Type B pancreatic cell (in vitro differentiated cells): ENCODE measurements around the gene SDK2. TPM values are rescaled to one million over a fixed set of nuclear protein-coding genes. Genes with fewer than 3 reads are reported as not detected.

Source experiments
- DNase-seq: peaks from one replicate; pipeline ENCODE4 v3.0.0; 2021; ENCODE audit warnings: mixed read lengths; ENCODE audit not compliant: unreplicated experiment; ENCODE audit errors: extremely low spot score
- H3K27ac Mint-ChIP-seq: 2 replicates; pipeline ENCODE4 v1.8.0; 2021; ENCODE audit warnings: mild to moderate bottlenecking, mixed read lengths
- H3K27me3 Mint-ChIP-seq: 2 replicates; pipeline ENCODE4 v1.8.0; 2021; ENCODE audit warnings: mixed read lengths
- H3K36me3 Mint-ChIP-seq: 2 replicates; pipeline ENCODE4 v1.8.0; 2021; ENCODE audit warnings: mixed read lengths
- H3K4me1 Mint-ChIP-seq: one replicate; pipeline ENCODE4 v1.8.0; 2021; ENCODE audit warnings: mixed read lengths; ENCODE audit not compliant: unreplicated experiment
- H3K4me3 Mint-ChIP-seq: 2 replicates; pipeline ENCODE4 v1.8.0; 2021; ENCODE audit warnings: mild to moderate bottlenecking, mixed read lengths
- H3K9me3 Mint-ChIP-seq: 2 replicates; pipeline ENCODE4 v1.8.0; 2021; ENCODE audit warnings: mixed read lengths
- CTCF ChIP-seq: fragments of 200-600 bp; sonication (generic); conservative IDR thresholded peaks from 2 replicates; pipeline ENCODE4 v1.5.0; 2021; ENCODE audit warnings: antibody characterized with exemption, mild to moderate bottlenecking
- total RNA-seq: library from RNA; stranded (reverse); gene quantifications from 2 replicates; pipeline ENCODE4 v1.2.1, GENCODE V29; 2021; ENCODE audit warnings: low replicate concordance

SDK2 gene
- total RNA-seq, 1 donor from 2014 or later: 47.3 TPM

GRCh38 chr17:73466704-73467433 is 177.4 kb downstream of the SDK2 start:
- no peak overlapping the region for H3K27ac Mint-ChIP-seq

GRCh38 chr17:73465953-73466230 is 178.4 kb downstream of the SDK2 start:
- peaks cover 5% of the 10 kb centered on the region for H3K36me3 Mint-ChIP-seq
- no peaks in the 10 kb centered on the region for H3K27me3 Mint-ChIP-seq
- DNase-seq: no peak
- no peak overlapping the region for H3K4me3 Mint-ChIP-seq
- H3K27ac Mint-ChIP-seq: no peak overlapping the region
- no peak for TF ChIP-seq CTCF
- H3K4me1 Mint-ChIP-seq: peaks cover 10% of the 10 kb centered on the region
- H3K9me3 Mint-ChIP-seq: no peaks in the 10 kb centered on the region

More at GRCh38 chr17:73466704-73467433, 177.4 kb downstream of the SDK2 start:
- peaks cover 6% of the 10 kb centered on the region for H3K36me3 Mint-ChIP-seq
- no peaks in the 10 kb centered on the region for H3K27me3 Mint-ChIP-seq
- no peak overlapping the region for H3K4me3 Mint-ChIP-seq
- no peak for TF ChIP-seq CTCF
- H3K9me3 Mint-ChIP-seq: no peaks in the 10 kb centered on the region
- H3K4me1 Mint-ChIP-seq: peaks cover 12% of the 10 kb centered on the region
- DNase-seq: no peak

GRCh38 chr17:73465130-73465952 is 178.9 kb downstream of the SDK2 start:
- Mint-ChIP-seq H3K9me3 (no peaks in the 10 kb centered on the region), H3K4me1 (peaks cover 5% of the 10 kb centered on the region), H3K36me3 (peaks cover 3% of the 10 kb centered on the region), H3K27ac (no peak overlapping the region), H3K4me3 (no peak overlapping the region), H3K27me3 (no peaks in the 10 kb centered on the region)
- no peak for DNase-seq
- TF ChIP-seq CTCF: no peak

- Mint-ChIP-seq H3K27ac (no peak overlapping the region), H3K36me3 (peaks cover 3% of the 10 kb centered on the region), H3K9me3 (no peaks in the 10 kb centered on the region), H3K4me3 (no peak overlapping the region), H3K4me1 (no peaks in the 10 kb centered on the region), H3K27me3 (no peaks in the 10 kb centered on the region)
- no peak for TF ChIP-seq CTCF
- no peak for DNase-seq
Observed at GRCh38 chr17:73464447-73464846, 179.8 kb downstream of the SDK2 start.

- H3K27ac Mint-ChIP-seq: no peak overlapping the region
- H3K9me3 Mint-ChIP-seq: no peaks in the 10 kb centered on the region
- DNase-seq: no peak
- no peaks in the 10 kb centered on the region for H3K4me1 Mint-ChIP-seq
- H3K27me3 Mint-ChIP-seq: no peaks in the 10 kb centered on the region
- H3K4me3 Mint-ChIP-seq: no peak overlapping the region
- peaks cover 3% of the 10 kb centered on the region for H3K36me3 Mint-ChIP-seq
- no peak for TF ChIP-seq CTCF
Observed at GRCh38 chr17:73463821-73464220, 180.4 kb downstream of the SDK2 start.
